ENCODE measurements around the gene MYMX.
"Not testable (repeated sequence)": the region's sequence is repeated elsewhere in the genome, so short reads cannot be mapped to it uniquely, and the experiment has no call there.

Gene MYMX

DNA sequence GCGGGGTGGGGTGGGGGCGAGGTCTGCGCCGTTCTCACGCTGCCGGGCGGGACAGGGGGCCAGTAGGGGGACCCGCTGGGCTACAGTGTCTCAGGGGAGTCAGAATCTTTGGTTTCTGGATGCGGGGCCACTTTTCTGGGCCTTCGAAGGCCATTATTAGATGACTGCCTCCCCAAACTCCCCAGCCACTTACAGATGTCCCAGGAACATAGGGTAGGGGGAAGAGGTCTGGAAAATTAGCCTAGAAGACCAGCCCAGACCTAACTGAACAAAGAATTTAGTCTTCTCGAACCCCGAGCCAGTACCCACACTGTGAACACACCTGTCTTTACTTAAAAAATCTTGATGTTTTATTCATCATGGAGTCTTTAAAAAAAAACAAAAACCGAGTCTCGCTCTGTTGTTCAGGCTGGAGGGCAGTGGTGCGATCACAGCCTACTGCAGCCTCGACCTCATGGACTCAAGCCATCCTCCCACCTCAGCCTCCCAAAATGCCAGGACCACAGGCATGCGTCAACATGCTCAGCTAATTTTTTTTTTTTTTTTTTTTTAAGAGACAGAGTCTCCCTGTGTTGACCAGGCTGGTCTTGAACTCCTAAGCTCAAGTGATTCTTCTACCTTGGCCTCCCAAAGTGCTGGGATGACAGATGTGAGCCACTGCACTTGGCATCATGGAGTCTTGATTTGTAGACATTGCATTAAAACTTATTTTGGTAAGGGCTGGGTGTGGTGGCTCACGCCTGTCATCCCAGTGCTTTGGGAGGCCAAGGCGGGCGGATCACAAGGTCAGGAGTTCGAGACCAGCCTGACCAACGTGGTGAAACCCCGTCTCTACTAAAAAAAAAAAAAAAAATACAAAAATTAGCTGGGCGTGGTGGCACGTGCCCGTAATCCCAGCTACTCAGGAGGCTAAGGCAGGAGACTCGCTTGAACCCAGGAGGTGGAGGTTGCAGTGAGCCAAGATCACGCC, 3.4 kb downstream of the MYMX start:
- DNase-seq (ENCODE audit: low read depth), result no peak

GRCh38 chr6:44220913-44221290, 4.2 kb downstream of the MYMX start:
- DNase-seq (ENCODE audit: low read depth), result no peak

- DNase-seq (ENCODE audit: low read depth), result peak; percentile 55
These were observed 4.7 kb downstream of the MYMX start for GRCh38 chr6:44221291-44221960.

GRCh38 chr6:44221961-44222335, 5.2 kb downstream of the MYMX start:
- DNase-seq (ENCODE audit: low read depth), result no peak

DNA sequence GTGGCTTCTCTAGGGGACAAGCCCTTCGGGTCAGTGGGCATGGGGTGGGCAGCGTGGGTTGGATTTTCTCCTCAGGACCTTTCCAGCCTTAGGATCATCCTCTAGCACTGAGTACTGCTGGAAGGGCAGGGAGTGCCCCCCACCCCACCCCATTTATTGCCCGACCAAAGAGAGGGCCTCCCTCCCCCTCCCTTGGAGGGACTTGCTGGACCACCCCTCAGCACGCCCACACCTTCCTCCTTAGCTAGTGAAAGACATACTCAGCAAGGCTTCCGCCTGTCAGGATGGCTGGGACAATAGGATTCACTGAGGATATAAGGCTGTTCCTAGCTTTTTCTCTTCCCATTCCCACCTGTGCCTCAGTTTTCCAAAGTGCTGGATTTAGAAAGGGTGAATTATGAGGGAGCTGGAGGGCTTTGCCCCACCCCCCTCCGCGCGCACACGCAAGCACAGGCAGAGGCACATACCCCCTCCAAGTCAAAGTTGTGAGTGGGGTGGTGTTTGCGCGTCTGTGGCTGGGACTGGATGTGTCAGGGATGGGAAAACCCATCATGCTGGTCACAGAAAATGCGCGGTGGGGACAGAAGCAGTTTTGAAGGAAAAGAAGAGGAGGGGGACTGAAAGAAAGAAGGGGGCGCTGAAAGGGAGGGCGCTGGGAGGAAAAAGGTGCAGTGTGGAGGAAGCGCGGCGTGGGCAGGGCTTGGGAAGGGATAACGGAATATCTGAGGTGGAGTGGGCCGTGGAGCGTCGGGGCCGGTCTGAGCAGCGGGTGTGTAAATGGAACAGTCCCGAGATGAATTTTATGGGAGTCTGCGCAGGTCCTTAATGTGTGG, 6.0 kb downstream of the MYMX start:
- DNase-seq (ENCODE audit: low read depth), result no peak

- DNase-seq (ENCODE audit: low read depth), result peak; percentile 78
These were observed 6.7 kb downstream of the MYMX start, which contains the start of gene SLC29A1 for GRCh38 chr6:44223319-44224028. Gene SLC29A1, plus strand, starts transcription at chr6:44223595. Its CDS starts 3,719 bp downstream, at chr6:44227314.

DNA sequence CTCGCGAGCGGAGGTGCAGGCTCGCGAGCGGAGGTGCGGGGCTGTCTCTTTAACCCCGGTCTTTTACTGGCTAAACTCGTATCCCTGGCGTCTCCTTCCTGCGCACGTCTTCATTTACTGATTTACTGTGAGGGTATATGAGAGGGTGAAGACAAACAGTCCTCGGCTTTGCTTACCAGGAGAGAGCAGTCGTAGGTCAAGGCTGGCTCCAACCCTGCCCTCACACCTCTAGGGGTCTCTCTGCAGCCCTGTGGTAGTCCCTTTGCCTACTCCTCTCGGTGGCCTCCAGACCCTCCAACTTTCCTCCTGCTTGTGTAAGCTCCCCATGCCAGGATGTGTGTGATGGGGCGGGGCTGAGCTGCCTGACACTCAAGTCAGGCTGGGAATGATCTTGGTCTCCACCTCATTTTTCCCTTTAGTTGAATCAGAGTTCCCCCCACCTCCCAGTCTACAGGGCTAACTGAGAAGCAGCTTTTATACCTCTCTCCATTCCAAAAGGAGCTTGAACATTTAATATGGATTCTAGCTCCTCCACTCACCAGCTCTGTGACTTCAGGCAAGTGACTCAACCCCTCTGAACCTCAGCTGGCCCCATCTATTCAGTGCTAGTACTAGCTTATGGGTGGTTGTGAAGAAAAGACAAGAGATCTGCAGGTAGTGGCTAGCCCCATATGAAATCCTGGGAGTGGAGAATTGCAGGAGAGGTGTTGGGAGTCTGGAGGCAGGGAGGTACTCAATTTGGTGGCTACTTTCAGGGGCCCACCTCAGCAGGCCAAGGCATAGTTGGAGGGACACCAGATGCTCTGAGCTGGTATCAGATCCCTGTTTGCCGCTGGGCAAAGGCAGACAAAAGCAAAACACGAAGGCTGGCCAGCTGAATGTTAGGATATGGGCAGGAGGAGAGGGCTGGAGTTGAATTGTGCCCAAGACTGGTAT, 7.6 kb downstream of the MYMX start:
- DNase-seq (ENCODE audit: low read depth), result no peak

- no peak for DNase-seq (ENCODE audit: low read depth)
These were observed 8.2 kb downstream of the MYMX start for GRCh38 chr6:44224965-44225305.

DNA sequence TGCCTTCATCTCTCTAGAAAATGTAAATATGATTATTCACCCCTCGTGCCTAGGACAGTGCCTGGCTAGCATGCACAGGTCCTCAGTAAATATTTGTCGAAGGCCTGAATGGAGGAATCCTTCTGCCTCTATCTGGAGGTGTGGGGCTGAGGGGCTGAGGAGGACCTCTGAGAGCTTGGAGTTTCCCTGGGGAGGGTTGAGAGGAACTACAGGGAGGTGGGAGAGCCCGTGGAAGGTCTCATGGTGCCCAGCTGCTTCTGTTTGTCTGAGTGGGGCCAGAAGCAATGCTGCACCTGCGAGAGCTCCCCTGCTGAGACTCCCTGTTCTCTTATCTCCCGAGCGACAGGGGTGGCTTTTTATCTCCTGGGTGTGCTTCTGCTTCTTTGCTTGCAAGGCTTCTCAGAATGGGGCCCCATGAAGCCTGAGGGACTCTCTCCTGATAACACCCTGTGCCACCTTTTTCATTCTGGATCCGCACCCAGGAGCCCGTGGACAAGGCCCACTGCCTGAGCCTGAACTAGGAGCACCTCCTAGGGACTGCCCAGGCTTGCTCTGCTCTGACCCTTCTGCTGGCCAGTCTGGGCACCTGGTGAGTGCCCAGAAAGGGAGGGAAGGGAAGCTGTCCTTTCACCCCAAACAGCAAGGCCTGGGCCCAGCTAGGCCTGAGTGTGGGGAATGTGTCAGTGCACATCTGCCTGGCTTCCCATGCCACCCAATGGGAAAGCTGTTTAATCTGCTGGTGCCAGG, 9.0 kb downstream of the MYMX start:
- DNase-seq (ENCODE audit: low read depth), result no peak

- no peak for DNase-seq (ENCODE audit: low read depth)
These were observed 9.8 kb downstream of the MYMX start for GRCh38 chr6:44226368-44227147.

GRCh38 chr6:44227148-44227793, 10.5 kb downstream of the MYMX start:
- DNase-seq (ENCODE audit: low read depth), result no peak

- DNase-seq (ENCODE audit: low read depth), result no peak
These were observed 11.3 kb downstream of the MYMX start for GRCh38 chr6:44228031-44228430.

GRCh38 chr6:44228433-44228832, 11.7 kb downstream of the MYMX start:
- DNase-seq (ENCODE audit: low read depth), result no peak

DNA sequence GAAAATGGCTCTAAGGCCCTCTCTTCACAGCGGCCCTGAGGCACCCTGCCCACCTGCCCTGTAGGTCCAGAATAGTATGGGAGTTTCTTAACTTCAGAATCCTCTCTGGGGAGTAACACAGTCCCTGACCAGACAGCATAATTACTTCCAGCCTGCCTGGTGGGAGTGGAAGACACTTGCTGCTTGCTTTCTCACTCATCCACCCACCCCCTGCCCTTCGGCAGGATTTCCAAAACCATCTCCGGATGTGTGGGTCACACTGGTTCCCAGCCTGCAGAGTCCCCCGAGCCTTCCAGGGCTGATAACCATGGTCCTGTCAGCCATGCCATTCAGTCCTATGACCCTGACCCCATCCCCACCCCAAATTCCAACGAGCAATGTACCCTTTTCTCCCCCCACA, 12.1 kb downstream of the MYMX start:
- DNase-seq (ENCODE audit: low read depth), result no peak

GRCh38 chr6:44229376-44230033, 12.8 kb downstream of the MYMX start:
- no peak for DNase-seq (ENCODE audit: low read depth)

GRCh38 chr6:44230034-44230675, 13.4 kb downstream of the MYMX start:
- DNase-seq (ENCODE audit: low read depth), result no peak

DNA sequence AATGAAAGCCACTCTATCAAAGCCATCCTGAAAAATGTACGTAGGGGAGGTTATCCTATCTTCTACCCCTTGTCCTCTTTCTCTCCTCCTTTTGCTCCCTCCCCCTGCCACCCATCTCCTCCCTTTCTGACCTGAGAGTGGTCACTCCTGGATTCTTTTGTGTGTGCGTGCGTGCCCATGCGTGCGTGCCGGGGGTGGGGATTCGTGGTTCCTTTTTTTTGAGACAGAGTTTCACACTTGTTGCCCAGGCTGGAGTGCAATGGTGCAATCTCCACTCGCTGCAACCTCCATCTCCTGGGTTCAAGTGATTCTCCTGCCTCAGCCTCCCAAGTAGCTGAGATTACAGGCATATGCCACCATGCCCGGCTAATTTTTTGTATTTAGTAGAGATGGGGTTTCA, 14.7 kb downstream of the MYMX start:
- not testable (repeated sequence) for DNase-seq (ENCODE audit: low read depth)

Measured in T follicular helper cell (primary cell).